HepG2 (cell line): ENCODE data around the gene ACBD3. TPM values are rescaled to one million over a fixed set of nuclear protein-coding genes. Genes with fewer than 3 reads are reported as not detected.

Source experiments
- ARNTL ChIP-seq: sonication (generic); formaldehyde crosslinking; IDR thresholded peaks from 2 replicates; pipeline ENCODE4 v1.4.0; 2020; ENCODE audit warnings: mild to moderate bottlenecking, missing genetic modification reagents
- ATAD3A ChIP-seq: sonication (generic); formaldehyde crosslinking; IDR thresholded peaks from 2 replicates; pipeline ENCODE4 v1.4.0; 2020; ENCODE audit warnings: missing genetic modification reagents
- GATAD2A ChIP-seq: IDR thresholded peaks from 2 replicates; pipeline ENCODE4 v1.6.1; 2016
- HDAC1 ChIP-seq: sonication (generic); formaldehyde crosslinking; IDR thresholded peaks from 2 replicates; pipeline ENCODE4 v1.5.1; 2020; ENCODE audit warnings: mild to moderate bottlenecking, missing genetic modification reagents
- LCORL ChIP-seq, 2 experiments: fragments of 450-650 bp in 1 of 2; sonication (generic) in 1 of 2; formaldehyde crosslinking in 1 of 2; IDR thresholded peaks; 2 replicates each; pipeline versions ENCODE4 v1.5.0 to v1.6.1; 2017 to 2020; ENCODE audit warnings: antibody characterized with exemption in 1 of 2, missing genetic modification reagents in 1 of 2
- PAX8 ChIP-seq: sonication (generic); formaldehyde crosslinking; IDR thresholded peaks from 2 replicates; pipeline ENCODE4 v1.8.0; 2022; ENCODE audit warnings: mild to moderate bottlenecking, missing genetic modification reagents, borderline replicate concordance
- PHF5A ChIP-seq: IDR thresholded peaks from one replicate; pipeline ENCODE4 v1.6.1; 2018; ENCODE audit warnings: low read depth, missing genetic modification reagents; ENCODE audit not compliant: unreplicated experiment
- PHF8 ChIP-seq: sonication (generic); formaldehyde crosslinking; IDR thresholded peaks from 2 replicates; pipeline ENCODE4 v1.5.0; 2020; ENCODE audit warnings: missing genetic modification reagents
- RAD21 ChIP-seq: fragments of 450-650 bp; formaldehyde crosslinking; IDR thresholded peaks from 2 replicates; pipeline ENCODE4 v1.5.0; 2020; ENCODE audit warnings: mild to moderate bottlenecking
- SRY ChIP-seq: sonication (generic); formaldehyde crosslinking; IDR thresholded peaks from 2 replicates; pipeline ENCODE4 v1.8.0; 2022; ENCODE audit warnings: mild to moderate bottlenecking, missing genetic modification reagents
- TAF1 ChIP-seq: sonication (generic); formaldehyde crosslinking; IDR thresholded peaks from 2 replicates; pipeline ENCODE4 v1.4.0; 2020; ENCODE audit warnings: missing genetic modification reagents
- TCF7 ChIP-seq: sonication (generic); IDR thresholded peaks from 2 replicates; pipeline ENCODE4 v1.6.1; 2016; ENCODE audit warnings: antibody characterized with exemption, low read depth
- ZNF367 ChIP-seq: sonication (generic); formaldehyde crosslinking; IDR thresholded peaks from 2 replicates; pipeline ENCODE4 v1.4.0; 2020; ENCODE audit warnings: missing genetic modification reagents, borderline replicate concordance
- ZNF383 ChIP-seq: sonication (generic); formaldehyde crosslinking; IDR thresholded peaks from 2 replicates; pipeline ENCODE4 v1.4.0; 2020; ENCODE audit warnings: missing genetic modification reagents, mild to moderate bottlenecking, borderline replicate concordance
- polyA plus RNA-seq, 8 experiments: library from polyadenylated mRNA; depleted of rRNA in 3 of 8; stranded (reverse) in 7 of 8; unstranded in 1 of 8; fragments of >200 nt; fragmentation: Illumina TruSeq in 4 of 8; extraction: Trizol in 4 of 8; gene quantifications; 2 replicates each; pipeline versions ENCODE4 v1.2.1 to v1.2.3, GENCODE V29; 2011 to 2016; ENCODE audit warnings: low read depth in 4 of 8, missing spikeins in 1 of 8, mixed read lengths in 1 of 8; ENCODE audit not compliant: insufficient read depth in 1 of 8
- total RNA-seq, 5 experiments: library from RNA; depleted of rRNA; stranded (reverse); fragments of >200 nt; fragmentation: Illumina TruSeq; extraction: Trizol; gene quantifications; 2 replicates each; pipeline ENCODE4 v1.2.3, GENCODE V29; 2016; ENCODE audit warnings: low read depth in 1 of 5
- TF ChIP-seq, protein P1 (sequence below): sonication (generic); formaldehyde crosslinking; IDR thresholded peaks from 2 replicates; pipeline ENCODE4 v1.5.0; 2020; ENCODE audit warnings: mild to moderate bottlenecking, missing genetic modification reagents, borderline replicate concordance
- TF ChIP-seq, protein P2 (sequence below), 2 experiments: IDR thresholded peaks; 2 replicates each; pipeline ENCODE4 v1.6.1; 2011 to 2012; ENCODE audit warnings: low read length in 2 of 2, borderline replicate concordance in 1 of 2, low read depth in 1 of 2, mild to moderate bottlenecking in 1 of 2, moderate library complexity in 1 of 2
- TF ChIP-seq, protein P3 (sequence below): sonication (generic); formaldehyde crosslinking; IDR thresholded peaks from 2 replicates; pipeline ENCODE4 v1.5.0; 2020; ENCODE audit warnings: missing genetic modification reagents

ACBD3 gene
- total and polyA plus RNA-seq, 2 of the 13 experiments (the other 11 are each of a cell fraction or from before 2014, with no cell fraction given): 24.3 to 39.3 TPM

DNA sequence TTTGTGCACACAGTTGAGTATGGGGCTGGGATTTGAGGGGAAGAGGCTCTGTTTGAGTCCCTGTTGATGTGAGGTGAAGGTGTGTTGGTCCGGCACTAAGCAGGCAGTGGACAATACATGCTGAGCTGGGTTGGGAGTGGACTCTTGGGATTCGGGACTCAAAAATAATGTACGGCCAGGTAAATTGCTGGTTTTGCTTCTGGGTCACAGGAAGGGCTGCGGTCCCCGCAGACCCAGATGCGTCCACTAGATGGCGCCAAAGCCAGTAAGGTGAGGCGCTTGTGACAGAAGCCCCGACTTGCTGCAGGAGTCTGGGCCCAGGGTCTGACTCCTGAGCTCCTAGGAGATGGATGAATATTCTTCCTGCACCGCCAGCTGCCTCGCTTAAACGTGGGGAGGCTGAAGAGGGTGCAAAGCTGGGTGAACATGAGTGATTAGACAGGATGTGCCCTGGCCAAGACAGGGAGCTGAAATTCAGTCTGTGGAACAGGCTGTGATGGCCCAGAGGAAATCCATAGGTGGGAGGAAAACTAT is 61.4 kb downstream of the ACBD3 start (continued):
- TF ChIP-seq PHF8: peak; percentile 38; the same call in 1 of the 2 replicates
- TF ChIP-seq HDAC1: no peak
- TF ChIP-seq ZNF367 (CRISPR knock-in tag): no peak
- TF ChIP-seq, protein P1, sequence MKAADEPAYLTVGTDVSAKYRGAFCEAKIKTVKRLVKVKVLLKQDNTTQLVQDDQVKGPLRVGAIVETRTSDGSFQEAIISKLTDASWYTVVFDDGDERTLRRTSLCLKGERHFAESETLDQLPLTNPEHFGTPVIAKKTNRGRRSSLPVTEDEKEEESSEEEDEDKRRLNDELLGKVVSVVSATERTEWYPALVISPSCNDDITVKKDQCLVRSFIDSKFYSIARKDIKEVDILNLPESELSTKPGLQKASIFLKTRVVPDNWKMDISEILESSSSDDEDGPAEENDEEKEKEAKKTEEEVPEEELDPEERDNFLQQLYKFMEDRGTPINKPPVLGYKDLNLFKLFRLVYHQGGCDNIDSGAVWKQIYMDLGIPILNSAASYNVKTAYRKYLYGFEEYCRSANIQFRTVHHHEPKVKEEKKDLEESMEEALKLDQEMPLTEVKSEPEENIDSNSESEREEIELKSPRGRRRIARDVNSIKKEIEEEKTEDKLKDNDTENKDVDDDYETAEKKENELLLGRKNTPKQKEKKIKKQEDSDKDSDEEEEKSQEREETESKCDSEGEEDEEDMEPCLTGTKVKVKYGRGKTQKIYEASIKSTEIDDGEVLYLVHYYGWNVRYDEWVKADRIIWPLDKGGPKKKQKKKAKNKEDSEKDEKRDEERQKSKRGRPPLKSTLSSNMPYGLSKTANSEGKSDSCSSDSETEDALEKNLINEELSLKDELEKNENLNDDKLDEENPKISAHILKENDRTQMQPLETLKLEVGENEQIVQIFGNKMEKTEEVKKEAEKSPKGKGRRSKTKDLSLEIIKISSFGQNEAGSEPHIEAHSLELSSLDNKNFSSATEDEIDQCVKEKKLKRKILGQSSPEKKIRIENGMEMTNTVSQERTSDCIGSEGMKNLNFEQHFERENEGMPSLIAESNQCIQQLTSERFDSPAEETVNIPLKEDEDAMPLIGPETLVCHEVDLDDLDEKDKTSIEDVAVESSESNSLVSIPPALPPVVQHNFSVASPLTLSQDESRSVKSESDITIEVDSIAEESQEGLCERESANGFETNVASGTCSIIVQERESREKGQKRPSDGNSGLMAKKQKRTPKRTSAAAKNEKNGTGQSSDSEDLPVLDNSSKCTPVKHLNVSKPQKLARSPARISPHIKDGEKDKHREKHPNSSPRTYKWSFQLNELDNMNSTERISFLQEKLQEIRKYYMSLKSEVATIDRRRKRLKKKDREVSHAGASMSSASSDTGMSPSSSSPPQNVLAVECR (CRISPR knock-in tag): peak; percentile 36; the same call in 1 of the 2 replicates
- no peak for TF ChIP-seq LCORL (IDR thresholded peaks at IDR 0.05)
- TF ChIP-seq LCORL (CRISPR knock-in tag; IDR thresholded peaks at IDR 0.05): peak; percentile 63; the same call in 1 of the 2 replicates
- no peak for TF ChIP-seq TCF7
- TF ChIP-seq, protein P2, sequence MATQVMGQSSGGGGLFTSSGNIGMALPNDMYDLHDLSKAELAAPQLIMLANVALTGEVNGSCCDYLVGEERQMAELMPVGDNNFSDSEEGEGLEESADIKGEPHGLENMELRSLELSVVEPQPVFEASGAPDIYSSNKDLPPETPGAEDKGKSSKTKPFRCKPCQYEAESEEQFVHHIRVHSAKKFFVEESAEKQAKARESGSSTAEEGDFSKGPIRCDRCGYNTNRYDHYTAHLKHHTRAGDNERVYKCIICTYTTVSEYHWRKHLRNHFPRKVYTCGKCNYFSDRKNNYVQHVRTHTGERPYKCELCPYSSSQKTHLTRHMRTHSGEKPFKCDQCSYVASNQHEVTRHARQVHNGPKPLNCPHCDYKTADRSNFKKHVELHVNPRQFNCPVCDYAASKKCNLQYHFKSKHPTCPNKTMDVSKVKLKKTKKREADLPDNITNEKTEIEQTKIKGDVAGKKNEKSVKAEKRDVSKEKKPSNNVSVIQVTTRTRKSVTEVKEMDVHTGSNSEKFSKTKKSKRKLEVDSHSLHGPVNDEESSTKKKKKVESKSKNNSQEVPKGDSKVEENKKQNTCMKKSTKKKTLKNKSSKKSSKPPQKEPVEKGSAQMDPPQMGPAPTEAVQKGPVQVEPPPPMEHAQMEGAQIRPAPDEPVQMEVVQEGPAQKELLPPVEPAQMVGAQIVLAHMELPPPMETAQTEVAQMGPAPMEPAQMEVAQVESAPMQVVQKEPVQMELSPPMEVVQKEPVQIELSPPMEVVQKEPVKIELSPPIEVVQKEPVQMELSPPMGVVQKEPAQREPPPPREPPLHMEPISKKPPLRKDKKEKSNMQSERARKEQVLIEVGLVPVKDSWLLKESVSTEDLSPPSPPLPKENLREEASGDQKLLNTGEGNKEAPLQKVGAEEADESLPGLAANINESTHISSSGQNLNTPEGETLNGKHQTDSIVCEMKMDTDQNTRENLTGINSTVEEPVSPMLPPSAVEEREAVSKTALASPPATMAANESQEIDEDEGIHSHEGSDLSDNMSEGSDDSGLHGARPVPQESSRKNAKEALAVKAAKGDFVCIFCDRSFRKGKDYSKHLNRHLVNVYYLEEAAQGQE (IDR thresholded peaks at IDR 0.05; ENCODE audit: borderline replicate concordance in 1 of 2, low read depth in 1 of 2, low read length in 2 of 2): no peak
- no peak for TF ChIP-seq PAX8 (CRISPR knock-in tag)
- TF ChIP-seq, protein P3, sequence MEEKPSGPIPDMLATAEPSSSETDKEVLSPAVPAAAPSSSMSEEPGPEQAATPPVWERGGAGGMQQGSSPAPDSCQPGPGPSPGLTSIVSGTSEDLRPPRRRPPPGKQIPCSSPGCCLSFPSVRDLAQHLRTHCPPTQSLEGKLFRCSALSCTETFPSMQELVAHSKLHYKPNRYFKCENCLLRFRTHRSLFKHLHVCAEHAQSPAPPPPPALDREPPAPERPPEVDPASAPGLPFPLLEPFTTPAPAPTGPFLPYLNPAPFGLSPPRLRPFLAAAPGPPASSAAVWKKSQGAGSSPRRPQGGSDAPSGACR (CRISPR knock-in tag): 0 out of 2 replicates have a peak, but pooled peaks have one; percentile 54
- peak; percentile 52 for TF ChIP-seq GATAD2A
- TF ChIP-seq ATAD3A (CRISPR knock-in tag): no peak
- TF ChIP-seq PHF5A (CRISPR knock-in tag): no peak
- TF ChIP-seq RAD21: peak; percentile 84
- peak; percentile 54; the same call in 1 of the 2 replicates for TF ChIP-seq SRY (CRISPR knock-in tag)
- TF ChIP-seq ARNTL (CRISPR knock-in tag): no peak
- TF ChIP-seq ZNF383 (CRISPR knock-in tag): 0 out of 2 replicates have a peak, but pooled peaks have one; percentile 36
- no peak for TF ChIP-seq TAF1
